Measurements from ENCODE around the gene SHROOM3.

GRCh38 chr4:76750716-76751115 lies 315.7 kb downstream of the SHROOM3 start:
- no peak for TF ChIP-seq CTCF (IDR thresholded peaks at IDR 0.05)
- TF ChIP-seq POLR2A (IDR thresholded peaks at IDR 0.05) = no peak
